SU-DHL-6 (cell line): ENCODE data around the gene LRRC25.
A peak's percentile ranks its signal among the peaks of the same experiment; 100 is the strongest.

ENCODE experiments used
- H2AFZ ChIP-seq: fragments of 200-600 bp; sonication (generic); 2 replicates; pipeline ENCODE4 v1.6.1; 2014; ENCODE audit warnings: low read depth, mild to moderate bottlenecking, moderate library complexity, mixed read lengths, antibody characterized with exemption, low read length; ENCODE audit not compliant: severe bottlenecking
- H3F3A ChIP-seq: fragments of 200-600 bp; shearing (Covaris generic); 2 replicates; pipeline ENCODE4 v1.6.0; 2016; ENCODE audit warnings: antibody characterized with exemption, mild to moderate bottlenecking; ENCODE audit not compliant: insufficient read depth
- H3K27ac ChIP-seq: fragments of 200-600 bp; sonication (generic); 2 replicates; pipeline ENCODE4 v1.5.1; 2016; ENCODE audit warnings: low read depth, mild to moderate bottlenecking, low read length, moderate library complexity, mixed read lengths
- H3K27me3 ChIP-seq: fragments of 200-600 bp; sonication (generic), shearing (Covaris generic); 2 replicates; pipeline ENCODE4 v1.6.0; 2014; ENCODE audit warnings: mild to moderate bottlenecking, low read length
- H3K36me3 ChIP-seq: fragments of 200-600 bp; sonication (generic); 2 replicates; pipeline ENCODE4 v1.6.1; 2014; ENCODE audit warnings: mild to moderate bottlenecking, low read length, mixed read lengths
- H3K4me2 ChIP-seq: fragments of 300-600, 200-600 bp; shearing (Covaris generic), sonication (generic); 2 replicates; pipeline ENCODE4 v1.6.0; 2014; ENCODE audit warnings: low read length, low read depth, mild to moderate bottlenecking; ENCODE audit not compliant: poor library complexity, severe bottlenecking
- H3K4me3 ChIP-seq: fragments of 200-600 bp; sonication (generic); 2 replicates; pipeline ENCODE4 v1.5.1; 2014; ENCODE audit warnings: antibody characterized with exemption, low read length, mild to moderate bottlenecking, mixed read lengths; ENCODE audit not compliant: insufficient read depth, poor library complexity, severe bottlenecking
- H3K79me2 ChIP-seq: fragments of 200-600 bp; sonication (generic); 2 replicates; pipeline ENCODE4 v1.6.1; 2014; ENCODE audit warnings: mild to moderate bottlenecking, low read length, moderate library complexity; ENCODE audit not compliant: insufficient read depth
- H3K9ac ChIP-seq: fragments of 200-600 bp; sonication (generic); 2 replicates; pipeline ENCODE4 v1.7.0; 2014; ENCODE audit warnings: mild to moderate bottlenecking, low read length
- H3K9me2 ChIP-seq: fragments of 200-600 bp; sonication (generic); replicated peaks from 2 replicates; pipeline ENCODE4 v1.6.1; 2014; ENCODE audit warnings: low read length; ENCODE audit not compliant: insufficient read depth
- H3K9me3 ChIP-seq: fragments of 200-600 bp; sonication (generic); 2 replicates; pipeline ENCODE4 v1.6.1; 2014; ENCODE audit warnings: low read length, mixed read lengths; ENCODE audit not compliant: insufficient read depth
- H4K20me1 ChIP-seq: fragments of 200-600 bp; sonication (generic); 2 replicates; pipeline ENCODE4 v1.6.1; 2014; ENCODE audit warnings: low read depth, mild to moderate bottlenecking, antibody characterized with exemption, low read length, moderate library complexity, mixed read lengths
- CTCF ChIP-seq: fragments of 200-600 bp; sonication (generic); IDR thresholded peaks from one replicate; pipeline ENCODE4 v1.5.1; 2017; ENCODE audit warnings: antibody characterized with exemption, mild to moderate bottlenecking, low read length, moderate library complexity; ENCODE audit not compliant: insufficient read depth, poor library complexity, severe bottlenecking
- EZH2phosphoT487 ChIP-seq: fragments of 200-600 bp; sonication (generic), shearing (Covaris generic); conservative IDR thresholded peaks from 2 replicates; pipeline ENCODE4 v1.6.1; 2018; ENCODE audit warnings: mild to moderate bottlenecking, antibody characterized with exemption, low read length, moderate library complexity, mixed read lengths

The LRRC25 gene

GRCh38 chr19:18434411-18435175 lies 37.2 kb upstream of the LRRC25 start:
- Histone ChIP-seq H3K36me3 (no peaks in the 10 kb centered on the region), H3K4me2 (no peak overlapping the region), H3F3A (peaks cover 9% of the 10 kb centered on the region), H3K9me2 (no peaks in the 10 kb centered on the region), H3K9me3 (no peaks in the 10 kb centered on the region), H3K27me3 (no peaks in the 10 kb centered on the region), H2AFZ (no peak overlapping the region), H4K20me1 (no peaks in the 10 kb centered on the region), H3K4me3 (no peak overlapping the region), H3K27ac (no peak overlapping the region), H3K9ac (no peak overlapping the region), H3K79me2 (no peaks in the 10 kb centered on the region)
- TF ChIP-seq CTCF = no peak
- TF ChIP-seq EZH2phosphoT487 = no peak

- no peak overlapping the region for H3K4me2 ChIP-seq
- H4K20me1 ChIP-seq = no peaks in the 10 kb centered on the region
- H3K36me3 ChIP-seq = no peaks in the 10 kb centered on the region
- H3K27ac ChIP-seq = no peak overlapping the region
- H3K9me2 ChIP-seq = no peaks in the 10 kb centered on the region
- no peak overlapping the region for H3K4me3 ChIP-seq
- no peaks in the 10 kb centered on the region for H3K79me2 ChIP-seq
- peaks cover 2% of the 10 kb centered on the region for H3F3A ChIP-seq
- H3K9me3 ChIP-seq = no peaks in the 10 kb centered on the region
- no peak overlapping the region for H3K9ac ChIP-seq
- H3K27me3 ChIP-seq = no peaks in the 10 kb centered on the region
- H2AFZ ChIP-seq = no peak overlapping the region
- TF ChIP-seq CTCF = no peak
- no peak for TF ChIP-seq EZH2phosphoT487
Measured at GRCh38 chr19:18433735-18434398, 36.4 kb upstream of the LRRC25 start.

DNA sequence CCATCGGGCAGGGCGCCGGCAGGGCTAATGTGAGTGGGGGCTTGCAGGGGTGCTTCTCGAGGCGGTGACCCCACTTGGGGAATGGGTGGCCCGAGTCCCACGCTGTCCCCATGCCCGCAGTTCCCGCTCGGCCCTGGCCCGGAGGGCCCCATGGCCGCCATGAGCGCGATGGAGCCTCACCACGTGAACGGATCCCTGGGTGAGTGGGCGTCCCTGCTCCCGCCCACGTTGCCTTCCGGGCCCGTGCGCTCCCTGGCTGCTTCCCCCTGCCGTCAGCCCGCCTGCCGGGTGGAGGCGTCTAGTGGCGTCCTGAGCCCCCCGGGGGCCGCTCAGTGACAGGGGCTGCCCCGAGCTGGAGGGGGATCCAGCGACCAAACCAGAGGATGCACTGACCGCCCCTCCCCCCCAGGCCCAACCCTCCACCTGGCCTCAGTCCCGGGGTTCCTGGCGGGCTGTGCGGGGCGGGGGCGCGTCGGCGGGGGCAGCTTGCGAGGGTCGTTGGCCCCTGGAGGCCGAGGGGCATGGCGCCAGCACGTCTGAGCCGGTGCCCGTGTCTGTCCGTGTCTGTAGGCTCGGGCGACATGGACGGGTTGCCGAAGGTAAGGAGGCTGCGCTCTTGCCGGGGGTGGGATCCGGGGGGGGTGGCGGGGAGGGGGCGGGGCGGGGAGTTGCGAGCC lies 35.7 kb upstream of the LRRC25 start:
- Histone ChIP-seq H3K27ac (no peak overlapping the region), H2AFZ (no peak overlapping the region), H3K9me3 (no peaks in the 10 kb centered on the region), H3K4me3 (no peak overlapping the region), H3K9ac (peak overlapping the region; percentile 27; the same call in 1 of the 2 replicates), H3K4me2 (peak overlapping the region; percentile 38), H3K27me3 (no peaks in the 10 kb centered on the region), H3K9me2 (no peaks in the 10 kb centered on the region), H3F3A (no peaks in the 10 kb centered on the region), H3K79me2 (no peaks in the 10 kb centered on the region), H3K36me3 (no peaks in the 10 kb centered on the region), H4K20me1 (no peaks in the 10 kb centered on the region)
- TF ChIP-seq EZH2phosphoT487 = no peak
- no peak for TF ChIP-seq CTCF
